GM12878 (cell line): ENCODE measurements around the gene FTMT. TPM values are rescaled to one million over a fixed set of nuclear protein-coding genes. Genes with fewer than 3 reads are reported as not detected.
"Not testable (repeated sequence)": the region's sequence is repeated elsewhere in the genome, so short reads cannot be mapped to it uniquely, and the experiment has no call there.

Experiments used
- ATAC-seq: fragments of 200-7000 bp; cut with Tn5 transposase; 3 replicates; pipeline ENCODE4 v1.9.1; 2020; ENCODE audit warnings: mild to moderate bottlenecking, moderate library complexity
- Bru-seq: library from RNA; stranded (reverse); fragments of 400-500 nt; gene quantifications from one replicate; lab custom pipeline; 2021; lab: Mats Ljungman, UMichigan
- BruChase-seq, 2 experiments: library from RNA; stranded (reverse); fragments of 400-500 nt; gene quantifications; one replicate each; lab custom pipeline; 2021; lab: Mats Ljungman, UMichigan
- BruUV-seq: library from RNA; stranded (reverse); fragments of 400-500 nt; replicated peaks from 2 replicates; lab custom pipeline; 2021; lab: Mats Ljungman, UMichigan
- CTCF ChIA-PET: fragments of 300-600 bp; sonication (Branson Sonifier 250); formaldehyde crosslinking; extraction: SDS; loops from one replicate; lab custom pipeline; 2021; ENCODE audit warnings: inconsistent platforms; lab: Yijun Ruan, JAX
- POLR2A ChIA-PET: fragments of 350-600 bp; formaldehyde crosslinking; extraction: SDS; loops from one replicate; lab custom pipeline; 2021; ENCODE audit warnings: inconsistent platforms; lab: Charles Lee
- RAD21 ChIA-PET: fragments of 300-600 bp; sonication (Branson Sonifier 250); formaldehyde crosslinking; loops from one replicate; lab custom pipeline; 2023; ENCODE audit warnings: antibody characterized with exemption; ENCODE audit not compliant: unreplicated experiment; lab: Charles Lee
- SMC1A ChIA-PET: fragments of 300-600 bp; sonication (Branson Sonifier 250); formaldehyde crosslinking; loops from one replicate; lab custom pipeline; 2023; ENCODE audit not compliant: unreplicated experiment, uncharacterized antibody; lab: Charles Lee
- DNase-seq: peaks from one replicate; pipeline ENCODE4 v3.0.0-alpha.2; 2011; ENCODE audit warnings: low read depth, low spot score
- FAIRE-seq: peaks from 3 replicates; lab custom pipeline; 2011; peaks lifted over from hg19 to GRCh38; lab: Jason Lieb, UNC
- H2AFZ ChIP-seq: 2 replicates; pipeline ENCODE4 v1.6.0; 2011; ENCODE audit warnings: low read depth, low read length, control low read depth; ENCODE audit not compliant: control insufficient read depth
- H3K27ac ChIP-seq: 2 replicates; pipeline ENCODE4 v1.5.1; 2011; ENCODE audit warnings: control low read depth; ENCODE audit not compliant: control insufficient read depth, insufficient read depth
- H3K27me3 ChIP-seq, 2 experiments: replicated peaks in 1 of 2; 2 replicates each; pipeline versions ENCODE4 v1.6.0 to v1.6.1; 2011; ENCODE audit warnings: low read length in 1 of 2; ENCODE audit not compliant: control insufficient read depth in 2 of 2, insufficient read depth in 2 of 2
- H3K36me3 ChIP-seq, 2 experiments: 2 replicates each; pipeline ENCODE4 v1.5.1; 2011; ENCODE audit warnings: low read length in 1 of 2; ENCODE audit not compliant: control insufficient read depth in 2 of 2, insufficient read depth in 2 of 2
- H3K4me1 ChIP-seq: 2 replicates; pipeline ENCODE4 v1.6.1; 2011; ENCODE audit warnings: mild to moderate bottlenecking, low read length, moderate library complexity, mixed read lengths; ENCODE audit not compliant: control insufficient read depth, insufficient read depth
- H3K4me2 ChIP-seq: 2 replicates; pipeline ENCODE4 v1.6.0; 2011; ENCODE audit warnings: control low read depth; ENCODE audit not compliant: control insufficient read depth, insufficient read depth
- H3K4me3 ChIP-seq: fragments of 200-600 bp; sonication (generic); 2 replicates; pipeline ENCODE4 v1.5.1; 2016
- H3K79me2 ChIP-seq: 2 replicates; pipeline ENCODE4 v1.6.0; 2011; ENCODE audit warnings: low read length; ENCODE audit not compliant: control insufficient read depth, insufficient read depth
- H3K9ac ChIP-seq: 2 replicates; pipeline ENCODE4 v1.8.0; 2011; ENCODE audit warnings: low read length, control low read depth, mixed read lengths; ENCODE audit not compliant: control insufficient read depth, insufficient read depth
- H3K9me3 ChIP-seq: replicated peaks from 3 replicates; pipeline ENCODE4 v1.5.1; 2011; ENCODE audit warnings: mild to moderate bottlenecking, low read length; ENCODE audit not compliant: control insufficient read depth, insufficient read depth
- H4K20me1 ChIP-seq: 2 replicates; pipeline ENCODE4 v1.6.0; 2011; ENCODE audit not compliant: control insufficient read depth, insufficient read depth
- CEBPZ ChIP-seq: fragments of 150-350 bp; IDR thresholded peaks from 2 replicates; pipeline ENCODE4 v1.6.1; 2016; ENCODE audit warnings: low read depth, low read length
- HDAC2 ChIP-seq: fragments of 200-600 bp; sonication (generic); IDR thresholded peaks from 2 replicates; pipeline ENCODE4 v1.6.1; 2017
- TCF12 ChIP-seq: IDR thresholded peaks from 2 replicates; pipeline ENCODE4 v1.6.1; 2011; ENCODE audit warnings: low read depth, mild to moderate bottlenecking, low read length
- YY1 ChIP-seq: IDR thresholded peaks from 2 replicates; pipeline ENCODE4 v1.6.1; 2011; ENCODE audit warnings: low read depth, mild to moderate bottlenecking, low read length
- ZSCAN29 ChIP-seq: fragments of 450-650 bp; IDR thresholded peaks from 2 replicates; pipeline ENCODE4 v1.6.1; 2017; ENCODE audit warnings: mild to moderate bottlenecking, moderate library complexity
- WGBS: methylation state at CpG from one replicate; pipeline ENCODE4 v1.1.6; 2016; ENCODE audit warnings: low lambda C conversion rate; ENCODE audit not compliant: insufficient replicate concordance, insufficient coverage; ENCODE audit errors: missing lambda C conversion rate; 5-methylcytosine and 5-hydroxymethylcytosine counted together
- in situ Hi-C: fragments of 300-500 bp; cut with MboI; formaldehyde crosslinking; loops from 9 replicates; pipeline ENCODE4 v1.14.3; 2018; ENCODE audit warnings: mixed read lengths
- intact Hi-C: fragments of 100-400 bp; cut with micrococcal nuclease; formaldehyde crosslinking; loops from one replicate; pipeline ENCODE4 v1.14.2; 2022; ENCODE audit not compliant: unreplicated experiment
- long read RNA-seq, 2 experiments: library from polyadenylated mRNA; unstranded; transcript quantifications; one replicate each; pipeline ENCODE4 v2.0.0, GENCODE V29; 2019 to 2020
- polyA minus RNA-seq, 3 experiments: library from RNA; depleted of rRNA, polyadenylated mRNA; stranded (reverse); fragments of >200 nt; gene quantifications; 2 replicates each; pipeline ENCODE4 v1.2.3, GENCODE V29; 2011
- polyA plus RNA-seq, 11 experiments: library from polyadenylated mRNA; depleted of rRNA in 4 of 11; unstranded in 6 of 11; stranded (reverse) in 5 of 11; fragments of >200 nt; fragmentation: Nextera tagmentation in 4 of 11; fragmentation: Illumina TruSeq in 1 of 11; extraction: Ambion mirVana in 4 of 11; extraction: Trizol in 1 of 11; gene quantifications; 1 replicate in 1 of 11; 2 replicates in 10 of 11; pipeline versions ENCODE4 v1.2.1 to v1.2.3, GENCODE V29; 2011 to 2016; ENCODE audit warnings: inconsistent platforms in 2 of 11, missing spikeins in 2 of 11, low read depth in 1 of 11
- total RNA-seq, 4 experiments: library from RNA; depleted of rRNA in 3 of 4; stranded (reverse); fragments of >200 nt in 3 of 4; fragmentation: Illumina TruSeq in 1 of 4; extraction: Trizol in 1 of 4; gene quantifications; 2 replicates each; pipeline versions ENCODE4 v1.2.1 to v1.2.3, GENCODE V29; 2013 to 2021

The FTMT gene
- not detected in 2 replicates for total RNA-seq (2013; cell fraction: nucleolus; rRNA removed)
- not detected in 2 replicates for total RNA-seq (2014; rRNA removed)
- not detected in 2 replicates for total RNA-seq (2014; rRNA removed; fragmentation: Illumina TruSeq; extraction: Trizol)
- total RNA-seq (2021): not detected in 2 replicates
- not detected for polyA plus RNA-seq (2011; ENCODE audit: low read depth)
- not detected in 2 replicates for polyA plus RNA-seq (2011; rRNA removed)
- not detected in 2 replicates for polyA plus RNA-seq (2011; cell fraction: cytosol; rRNA removed)
- not detected in 2 replicates for polyA plus RNA-seq (2011; cell fraction: nucleus; rRNA removed)
- polyA plus RNA-seq (2012): not detected in 2 replicates
- polyA plus RNA-seq (2014; fragmentation: Illumina TruSeq; extraction: Trizol): not detected in 2 replicates
- polyA plus RNA-seq (2014; fragmentation: Nextera tagmentation; extraction: Ambion mirVana): not detected
- polyA plus RNA-seq (2014; rRNA removed): not detected in 2 replicates
- polyA plus RNA-seq (2016; fragmentation: Nextera tagmentation; extraction: Ambion mirVana): not detected
- not detected in 2 replicates for polyA minus RNA-seq (2011; rRNA and poly(A)+ RNA removed)
- polyA minus RNA-seq (2011; cell fraction: cytosol; rRNA and poly(A)+ RNA removed): not detected in 2 replicates
- not detected in 2 replicates for polyA minus RNA-seq (2011; cell fraction: nucleus; rRNA and poly(A)+ RNA removed)
- Bru-seq, nascent RNA: not detected
- not detected for BruChase-seq, experiment 1, labeled RNA remaining after a 6-hour chase
- not detected for BruChase-seq, experiment 2, labeled RNA remaining after a 2-hour chase
- long read RNA-seq, experiment 1: 0 reads
- long read RNA-seq, experiment 2: 0 reads

- intact Hi-C loops (no loop called here), in situ Hi-C loops (no loop called here)
- no peak for TF ChIP-seq HDAC2
- TF ChIP-seq TCF12: no peak
- TF ChIP-seq CEBPZ: no peak
- TF ChIP-seq YY1: no peak
- no peak for TF ChIP-seq ZSCAN29
- CTCF ChIA-PET: no interaction called here
- Histone ChIP-seq H3K27ac (no peak within 1 kb of the TSS), H3K4me1 (no peaks in the 10 kb centered on the region), H3K4me3 (no peak within 1 kb of the TSS), H3K9ac (no peak within 1 kb of the TSS), H3K9me3 (no peaks in the 10 kb centered on the region), H2AFZ (no peak within 1 kb of the TSS), H3K79me2 (no peaks in the 10 kb centered on the region), H3K36me3 (no peaks in the 10 kb centered on the region), H3K4me2 (no peak within 1 kb of the TSS), H3K27me3 (no peaks in the 10 kb centered on the region), H4K20me1 (no peaks in the 10 kb centered on the region)
- SMC1A ChIA-PET: interaction anchor here (0.8 kb wide), 1 partner anchor 236 kb away, joined by 4 read pairs; no protein-coding TSS in a partner anchor
- no peak for DNase-seq
- WGBS: 76% methylated on average over 55 of the region's 77 CpGs
- no TSS peak for BruUV-seq
- POLR2A ChIA-PET: no interaction called here
- no peak for ATAC-seq
- RAD21 ChIA-PET: no interaction called here
- no peak for FAIRE-seq
Measured at GRCh38 chr5:121851643-121852574, at the start of gene FTMT. TSS of gene FTMT (plus strand) at chr5:121851882. CDS start at chr5:121851964, 82 bp downstream.

GRCh38 chr5:121805251-121805650 lies 46.4 kb upstream of the FTMT start:
- H3K79me2 ChIP-seq, H4K20me1 ChIP-seq, CTCF ChIA-PET, H3K9ac ChIP-seq, H3K36me3 ChIP-seq, H3K9me3 ChIP-seq, H3K4me1 ChIP-seq, ATAC-seq, RAD21 ChIA-PET, in situ Hi-C loops, H3K27me3 ChIP-seq, H3K27ac ChIP-seq, H3K4me3 ChIP-seq, DNase-seq, POLR2A ChIA-PET, FAIRE-seq, SMC1A ChIA-PET, H3K4me2 ChIP-seq, H2AFZ ChIP-seq, BruUV-seq, intact Hi-C loops: not testable (repeated sequence)
- 49% methylated on average over 2 of the region's 2 CpGs for WGBS
